B cell (primary cell): ENCODE measurements around the gene SGO1. TPM values are rescaled to one million over a fixed set of nuclear protein-coding genes. Genes with fewer than 3 reads are reported as not detected.

Experiments
- ATAC-seq: fragments of 200-7000 bp; cut with Tn5 transposase; one replicate; pipeline ENCODE4 v1.10.0; 2021; ENCODE audit warnings: low read depth, mild to moderate bottlenecking, moderate number of reproducible peaks, moderate library complexity
- CTCF ChIA-PET: fragments of 350-600 bp; sonication (Branson Sonifier 250); formaldehyde crosslinking; loops from one replicate; lab custom pipeline; 2021; ENCODE audit warnings: antibody characterized with exemption, inconsistent platforms; lab: Charles Lee
- POLR2A ChIA-PET: fragments of 350-600 bp; sonication (Branson Sonifier 250); formaldehyde crosslinking; loops from one replicate; lab custom pipeline; 2021; ENCODE audit warnings: antibody characterized with exemption; lab: Charles Lee
- DNase-seq: peaks from one replicate; pipeline ENCODE4 v3.0.0; 2013
- H2AFZ ChIP-seq: 2 replicates; pipeline ENCODE4 v1.6.1; 2012; ENCODE audit warnings: mild to moderate bottlenecking, low read depth, low read length; ENCODE audit not compliant: insufficient read depth, poor library complexity, severe bottlenecking
- H3K27ac ChIP-seq, 2 donors: 1 replicate in 1 of 2; 2 replicates in 1 of 2; pipeline ENCODE4 v1.5.1; 2012 to 2013; ENCODE audit warnings: low read length in 2 of 2, mild to moderate bottlenecking in 2 of 2, moderate library complexity in 1 of 2
- H3K27me3 ChIP-seq, 4 experiments: fragments of 200-600 bp in 1 of 4; sonication (generic) in 1 of 4; replicated peaks in 1 of 4; 1 replicate in 2 of 4; 2 replicates in 2 of 4; pipeline versions ENCODE4 v1.6.1 to v1.7.0; 2013 to 2016; ENCODE audit warnings: low read length in 3 of 4, mild to moderate bottlenecking in 2 of 4, mixed read lengths in 1 of 4, moderate library complexity in 1 of 4; ENCODE audit not compliant: insufficient read depth in 4 of 4, control insufficient read depth in 3 of 4; ENCODE audit errors: control extremely low read depth in 1 of 4
- H3K36me3 ChIP-seq, 2 experiments: replicated peaks in 1 of 2; 1 replicate in 1 of 2; 2 replicates in 1 of 2; pipeline versions ENCODE4 v1.6.1 to v1.7.1; 2013; ENCODE audit warnings: low read length in 1 of 2; ENCODE audit not compliant: insufficient read depth in 2 of 2, control insufficient read depth in 1 of 2; ENCODE audit errors: control extremely low read depth in 1 of 2, extremely low read depth in 1 of 2
- H3K4me1 ChIP-seq, 2 donors: fragments of 200-600 bp in 1 of 2; sonication (generic) in 1 of 2; 1 replicate in 1 of 2; 2 replicates in 1 of 2; pipeline versions ENCODE4 v1.5.1 to v1.6.1; 2013 to 2017; ENCODE audit warnings: low read length in 2 of 2; ENCODE audit not compliant: control insufficient read depth in 2 of 2, insufficient read depth in 2 of 2
- H3K4me2 ChIP-seq: replicated peaks from 2 replicates; pipeline ENCODE3; 2012; ENCODE audit warnings: mild to moderate bottlenecking, low read depth, low read length; ENCODE audit not compliant: poor library complexity, severe bottlenecking
- H3K4me3 ChIP-seq, 5 experiments: fragments of 200-600 bp in 1 of 5; sonication (generic) in 1 of 5; 1 replicate in 3 of 5; 2 replicates in 2 of 5; pipeline versions ENCODE4 v1.5.1 to v1.7.0; 2011 to 2016; ENCODE audit warnings: low read length in 4 of 5, mild to moderate bottlenecking in 4 of 5, low read depth in 2 of 5, control low read depth in 1 of 5, moderate library complexity in 1 of 5; ENCODE audit not compliant: insufficient read depth in 1 of 5; ENCODE audit errors: control extremely low read depth in 1 of 5, extremely low read depth in 1 of 5
- H3K79me2 ChIP-seq: fragments of 200-600 bp; sonication (generic); one replicate; pipeline ENCODE4 v1.6.0; 2016; ENCODE audit warnings: low read length; ENCODE audit not compliant: control insufficient read depth, insufficient read depth
- H3K9ac ChIP-seq: fragments of 200-600 bp; sonication (generic); 2 replicates; pipeline ENCODE4 v1.6.1; 2017; ENCODE audit warnings: mild to moderate bottlenecking, low read length, moderate library complexity
- H3K9me3 ChIP-seq, 3 donors: one replicate each; pipeline versions ENCODE4 v1.6.1 to v1.7.1; 2013; ENCODE audit warnings: low read length in 2 of 3; ENCODE audit not compliant: control insufficient read depth in 2 of 3, insufficient read depth in 1 of 3; ENCODE audit errors: control extremely low read depth in 1 of 3
- H4K20me1 ChIP-seq: 2 replicates; pipeline ENCODE4 v1.6.0; 2012; ENCODE audit warnings: mild to moderate bottlenecking, low read length; ENCODE audit not compliant: insufficient read depth, control insufficient read depth, poor library complexity, severe bottlenecking
- H3K27ac Mint-ChIP-seq: one replicate; pipeline ENCODE4 v1.8.0; 2021; ENCODE audit warnings: mixed read lengths
- H3K27me3 Mint-ChIP-seq: one replicate; pipeline ENCODE4 v1.8.0; 2021; ENCODE audit warnings: mixed read lengths
- H3K4me1 Mint-ChIP-seq: one replicate; pipeline ENCODE4 v1.8.0; 2021; ENCODE audit warnings: mixed read lengths
- H3K4me3 Mint-ChIP-seq: one replicate; pipeline ENCODE4 v1.8.0; 2021; ENCODE audit warnings: mixed read lengths
- H3K9me3 Mint-ChIP-seq: one replicate; pipeline ENCODE4 v1.8.0; 2022; ENCODE audit warnings: mixed read lengths; ENCODE audit not compliant: insufficient read depth
- EZH2 ChIP-seq: IDR thresholded peaks from 2 replicates; pipeline ENCODE4 v1.6.1; 2012; ENCODE audit warnings: borderline replicate concordance, low read depth, mild to moderate bottlenecking, moderate library complexity, low read length; ENCODE audit not compliant: insufficient read depth, poor library complexity, severe bottlenecking
- WGBS: methylation state at CpG from one replicate; pipeline ENCODE4 v1.1.5; 2013; ENCODE audit warnings: missing lambda C conversion rate; ENCODE audit not compliant: insufficient coverage; 5-methylcytosine and 5-hydroxymethylcytosine counted together
- intact Hi-C: fragments of 100-400 bp; cut with micrococcal nuclease; formaldehyde crosslinking; loops from one replicate; pipeline ENCODE4 v1.10.0; 2022
- polyA plus RNA-seq: library from polyadenylated mRNA; depleted of rRNA; stranded (reverse); fragments of >200 nt; gene quantifications from 2 replicates; pipeline ENCODE4 v1.2.3, GENCODE V29; 2012
- total RNA-seq, 2 donors: library from RNA; stranded (reverse); fragments of 120-200 nt in 1 of 2; gene quantifications; 1 replicate in 1 of 2; 2 replicates in 1 of 2; pipeline versions ENCODE4 v1.2.3 to v1.2.4, GENCODE V29; 2013 to 2022
- TF ChIP-seq, protein P1 (sequence below): fragments of 200-600 bp; IDR thresholded peaks from one replicate; pipeline ENCODE4 v1.8.0; 2022; ENCODE audit warnings: antibody characterized with exemption, mild to moderate bottlenecking

The SGO1 gene
- total and polyA plus RNA-seq, 2 donors (not counting 1 experiment from before 2014, with no cell fraction given): 1.4 to 6.7 TPM

DNA sequence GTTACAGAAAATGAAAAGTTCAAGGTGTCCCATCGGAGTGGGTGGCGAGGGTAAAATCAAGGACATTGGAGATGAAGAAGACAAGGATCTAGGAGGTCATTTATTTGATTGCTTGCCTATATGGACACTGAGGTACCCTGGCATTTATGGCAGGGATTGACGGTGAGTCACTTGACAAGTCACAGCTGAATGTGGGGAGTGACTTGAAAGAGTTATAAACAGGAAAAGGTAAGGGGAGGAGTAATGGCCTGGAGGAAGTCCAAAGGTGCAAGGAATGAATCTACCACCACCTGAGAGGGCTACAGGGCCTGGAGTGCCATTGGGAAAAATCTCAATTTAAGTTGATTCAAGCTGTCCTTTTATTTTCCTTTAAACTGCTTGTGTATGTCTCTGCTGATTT is 11.8 kb upstream of the SGO1 start:
- no peak overlapping the region for H3K9ac ChIP-seq
- ATAC-seq (no peak), DNase-seq (no peak)
- no peaks in the 10 kb centered on the region for H3K79me2 ChIP-seq
- no peaks in the 10 kb centered on the region for H3K27me3 Mint-ChIP-seq
- no peak overlapping the region for H3K27ac ChIP-seq
- no peak overlapping the region for H3K4me3 Mint-ChIP-seq
- H3K36me3 ChIP-seq: no peaks in the 10 kb centered on the region
- no peaks in the 10 kb centered on the region for H4K20me1 ChIP-seq
- H3K9me3 Mint-ChIP-seq: no peaks in the 10 kb centered on the region
- H3K4me1 ChIP-seq: no peaks in the 10 kb centered on the region
- no peaks in the 10 kb centered on the region for H3K4me1 Mint-ChIP-seq
- H3K27me3 ChIP-seq: no peaks in the 10 kb centered on the region
- no peak overlapping the region for H3K27ac Mint-ChIP-seq
- WGBS: 100% methylated on average over 3 of the region's 3 CpGs
- H2AFZ ChIP-seq: no peak overlapping the region
- no peaks in the 10 kb centered on the region for H3K9me3 ChIP-seq
- intact Hi-C loops: no loop called here
- no peak for TF ChIP-seq EZH2
- TF ChIP-seq, protein P1, sequence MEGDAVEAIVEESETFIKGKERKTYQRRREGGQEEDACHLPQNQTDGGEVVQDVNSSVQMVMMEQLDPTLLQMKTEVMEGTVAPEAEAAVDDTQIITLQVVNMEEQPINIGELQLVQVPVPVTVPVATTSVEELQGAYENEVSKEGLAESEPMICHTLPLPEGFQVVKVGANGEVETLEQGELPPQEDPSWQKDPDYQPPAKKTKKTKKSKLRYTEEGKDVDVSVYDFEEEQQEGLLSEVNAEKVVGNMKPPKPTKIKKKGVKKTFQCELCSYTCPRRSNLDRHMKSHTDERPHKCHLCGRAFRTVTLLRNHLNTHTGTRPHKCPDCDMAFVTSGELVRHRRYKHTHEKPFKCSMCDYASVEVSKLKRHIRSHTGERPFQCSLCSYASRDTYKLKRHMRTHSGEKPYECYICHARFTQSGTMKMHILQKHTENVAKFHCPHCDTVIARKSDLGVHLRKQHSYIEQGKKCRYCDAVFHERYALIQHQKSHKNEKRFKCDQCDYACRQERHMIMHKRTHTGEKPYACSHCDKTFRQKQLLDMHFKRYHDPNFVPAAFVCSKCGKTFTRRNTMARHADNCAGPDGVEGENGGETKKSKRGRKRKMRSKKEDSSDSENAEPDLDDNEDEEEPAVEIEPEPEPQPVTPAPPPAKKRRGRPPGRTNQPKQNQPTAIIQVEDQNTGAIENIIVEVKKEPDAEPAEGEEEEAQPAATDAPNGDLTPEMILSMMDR: no peak
- H3K4me2 ChIP-seq: no peak overlapping the region
- H3K4me3 ChIP-seq: no peak overlapping the region
- ChIA-PET POLR2A (no interaction called here), CTCF (no interaction called here)

DNA sequence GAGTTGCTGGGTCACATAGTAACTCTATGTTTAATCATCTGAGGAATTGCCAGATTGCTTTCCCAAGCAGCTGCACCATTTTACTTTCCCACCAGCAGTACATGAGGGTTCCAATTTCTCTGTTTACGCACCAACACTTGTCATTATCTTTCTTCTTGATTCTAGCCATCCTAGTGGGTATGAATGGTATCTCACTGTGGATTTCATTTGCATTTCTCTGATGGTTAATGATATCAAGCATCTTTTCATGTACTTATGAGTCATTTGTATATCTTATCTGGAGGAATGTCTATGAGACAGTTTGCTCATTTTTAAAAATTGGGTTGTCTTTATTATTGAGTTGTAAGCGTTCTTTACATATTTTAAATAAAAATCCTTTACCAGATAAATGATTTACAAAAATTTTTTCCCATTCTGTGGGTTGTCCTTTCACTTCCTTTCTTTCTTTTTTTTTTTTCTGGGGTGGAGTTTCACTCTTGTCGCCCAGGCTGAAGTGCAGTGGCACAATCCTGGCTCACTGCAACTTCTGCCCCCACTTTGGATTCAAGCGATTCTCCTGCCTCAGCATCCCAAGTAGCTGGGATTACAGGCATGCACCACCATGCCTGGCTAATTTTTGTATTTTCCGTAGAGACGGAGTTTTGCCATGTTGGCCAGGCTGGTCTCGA is 8.9 kb upstream of the SGO1 start:
- Histone ChIP-seq H3K79me2 (peaks cover 5% of the 10 kb centered on the region), H3K4me1 (no peaks in the 10 kb centered on the region), H3K9ac (no peak overlapping the region), H3K9me3 (no peaks in the 10 kb centered on the region), H4K20me1 (no peaks in the 10 kb centered on the region), H3K27ac (no peak overlapping the region), H2AFZ (no peak overlapping the region), H3K27me3 (no peaks in the 10 kb centered on the region), H3K4me2 (no peak overlapping the region), H3K36me3 (no peaks in the 10 kb centered on the region), H3K4me3 (no peak overlapping the region)
- H3K4me1 Mint-ChIP-seq: no peaks in the 10 kb centered on the region
- H3K4me3 Mint-ChIP-seq: no peak overlapping the region
- ChIA-PET CTCF (no interaction called here), POLR2A (no interaction called here)
- no peaks in the 10 kb centered on the region for H3K27me3 Mint-ChIP-seq
- intact Hi-C loops: no loop called here
- 88% methylated on average over 5 of the region's 7 CpGs for WGBS
- TF ChIP-seq, protein P1: no peak
- no peak for TF ChIP-seq EZH2
- DNase-seq: no peak
- H3K9me3 Mint-ChIP-seq: no peaks in the 10 kb centered on the region
- ATAC-seq: no peak
- no peak overlapping the region for H3K27ac Mint-ChIP-seq
